ENCODE results near the gene SETSIP. TPM values are rescaled to one million over a fixed set of nuclear protein-coding genes. Genes with fewer than 3 reads are reported as not detected.
"Not testable (repeated sequence)": the region's sequence is repeated elsewhere in the genome, so short reads cannot be mapped to it uniquely, and the experiment has no call there.

SETSIP gene
- total RNA-seq, 4 donors from 2014 or later: 0.67 TPM; not detected in 3

GRCh38 chr1:92080128-92080985, 5.1 kb upstream of the SETSIP start, which contains the start of gene BTBD8:
TSS of gene BTBD8 (plus strand) at chr1:92080345. CDS start at chr1:92080572, 227 bp downstream.
- H3K4me3 ChIP-seq (replicated peaks in 1 of 3): peak within 1 kb of the TSS; percentile 60 to 87 (median 68)

GRCh38 chr1:92079441-92079840, 4.2 kb upstream of the SETSIP start:
- no peak for DNase-seq
- Histone ChIP-seq H3K36me3 (no peaks in the 10 kb centered on the region), H3K27me3 (no peaks in the 10 kb centered on the region), H3K4me3 (replicated peaks in 1 of 3) (no peak overlapping the region), H3K27ac (no peak overlapping the region), H3K9me3 (no peaks in the 10 kb centered on the region), H3K4me1 (peaks cover 10 to 13% of the 10 kb centered on the region in 2 donors)
- WGBS, 2 donors: 95 to 96% methylated on average over 7 of the region's 7 CpGs
- TF ChIP-seq POLR2A (IDR thresholded peaks at IDR 0.05) (no peak), CTCF (IDR thresholded peaks at IDR 0.05) (no peak)
- intact Hi-C loops (cut with DNase I): no loop called here

More at GRCh38 chr1:92080128-92080985, 5.1 kb upstream of the SETSIP start, which contains the start of gene BTBD8:
- peak within 1 kb of the TSS; percentile 74 to 89 (median 76) for H3K27ac ChIP-seq
- 0 to 1% methylated on average over 31 to 32 of the region's 55 CpGs for WGBS, 2 donors
- no peaks in the 10 kb centered on the region for H3K27me3 ChIP-seq
- peak; percentile 92 to 93 for DNase-seq
- TF ChIP-seq CTCF (IDR thresholded peaks at IDR 0.05) (peak in 2 of 6 experiments; percentile 3 to 15), POLR2A (IDR thresholded peaks at IDR 0.05) (peak in 1 of 2 donors; percentile 79)
- intact Hi-C loops (cut with DNase I): no loop called here
- peaks cover 10 to 13% of the 10 kb centered on the region in 2 donors for H3K4me1 ChIP-seq
- H3K9me3 ChIP-seq: no peaks in the 10 kb centered on the region
- no peaks in the 10 kb centered on the region for H3K36me3 ChIP-seq

DNA sequence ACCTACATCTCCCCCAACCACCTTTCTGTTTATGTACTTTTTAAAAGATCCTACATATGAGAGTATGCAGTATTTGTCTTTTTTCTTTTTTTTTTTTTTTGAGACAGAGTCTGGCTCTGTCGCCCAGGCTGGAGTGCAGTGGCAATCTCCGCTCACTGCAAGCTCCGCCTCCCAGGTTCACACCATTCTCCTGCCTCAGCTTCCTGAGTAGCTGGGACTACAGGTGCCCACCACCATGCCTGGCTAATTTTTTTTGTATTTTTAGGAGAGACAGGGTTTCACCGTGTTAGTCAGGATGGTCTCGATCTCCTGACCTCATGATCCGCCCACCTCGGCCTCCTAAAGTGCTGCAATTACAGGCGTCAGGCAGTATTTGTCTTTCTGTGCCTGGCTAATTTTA, 2.9 kb upstream of the SETSIP start:
- intact Hi-C loops (cut with DNase I); H3K9me3 ChIP-seq; H3K4me3 ChIP-seq (replicated peaks in 1 of 3); DNase-seq; H3K36me3 ChIP-seq; H3K27ac ChIP-seq; H3K27me3 ChIP-seq: not testable (repeated sequence)
- 93 to 96% methylated on average over 8 of the region's 8 CpGs for WGBS, 2 donors
- peaks cover 10 to 13% of the 10 kb centered on the region in 2 donors for H3K4me1 ChIP-seq

- no peaks in the 10 kb centered on the region for H3K36me3 ChIP-seq
- H3K9me3 ChIP-seq: no peaks in the 10 kb centered on the region
Measured at GRCh38 chr1:92076363-92076762, 1.2 kb upstream of the SETSIP start.

DNA sequence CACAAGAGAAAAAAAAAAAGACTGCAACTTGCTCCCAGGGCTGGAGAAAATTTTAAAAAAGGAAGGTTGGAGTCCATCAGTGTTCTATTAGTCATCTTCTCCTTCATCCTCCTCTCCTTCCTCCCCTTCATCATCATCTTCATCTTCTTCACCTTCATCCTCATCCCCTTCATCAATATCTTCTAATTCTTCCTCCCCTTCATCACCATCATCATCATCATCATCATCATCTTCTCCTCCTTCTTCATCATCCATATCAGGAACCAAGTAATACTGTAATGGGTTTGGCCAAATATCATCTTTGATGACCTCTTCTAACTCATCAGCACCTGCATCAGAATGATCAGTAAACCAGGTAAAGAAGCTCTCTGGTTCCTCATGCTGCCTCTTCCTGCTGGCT, 765 bp downstream of the SETSIP start:
- H3K4me1 ChIP-seq; intact Hi-C loops (cut with DNase I); H3K4me3 ChIP-seq (replicated peaks in 1 of 3); DNase-seq; H3K9me3 ChIP-seq; H3K27me3 ChIP-seq; H3K36me3 ChIP-seq; H3K27ac ChIP-seq: not testable (repeated sequence)

More at GRCh38 chr1:92076363-92076762, 1.2 kb upstream of the SETSIP start:
- TF ChIP-seq POLR2A (IDR thresholded peaks at IDR 0.05) (no peak), CTCF (IDR thresholded peaks at IDR 0.05) (no peak)
- intact Hi-C loops (cut with DNase I): no loop called here
- DNase-seq: no peak
- peaks cover 5% of the 10 kb centered on the region in 2 donors for H3K4me1 ChIP-seq
- H3K27me3 ChIP-seq: no peaks in the 10 kb centered on the region
- 95 to 97% methylated on average over 5 of the region's 5 CpGs for WGBS, 2 donors
- no peak overlapping the region for H3K4me3 ChIP-seq (replicated peaks in 1 of 3)
- no peak overlapping the region for H3K27ac ChIP-seq

- Histone ChIP-seq H3K9me3 (no peaks in the 10 kb centered on the region), H3K4me1 (no peaks in the 10 kb centered on the region), H3K36me3 (no peaks in the 10 kb centered on the region), H3K27ac (no peak overlapping the region), H3K27me3 (no peaks in the 10 kb centered on the region), H3K4me3 (replicated peaks in 1 of 3) (no peak overlapping the region)
- WGBS, 2 donors: 84 to 88% methylated on average over 2 of the region's 2 CpGs
- intact Hi-C loops (cut with DNase I): no loop called here
- no peak for DNase-seq
- no peak for TF ChIP-seq CTCF (IDR thresholded peaks at IDR 0.05)
- TF ChIP-seq POLR2A (IDR thresholded peaks at IDR 0.05): no peak
Measured at GRCh38 chr1:92070892-92071291, 4.3 kb downstream of the SETSIP start.
